Activated T-cell treated with anti-CD3 and anti-CD28 coated beads, Interleukin-2, amount 50 U/mL, for 72 hours (primary cell): ENCODE data around the gene ZNF530. TPM values are rescaled to one million over a fixed set of nuclear protein-coding genes. Genes with fewer than 3 reads are reported as not detected.

Source experiments
- total RNA-seq, 2 donors: library from RNA; stranded (reverse); gene quantifications; one replicate each; pipeline ENCODE4 v1.2.3, GENCODE V29; 2022

Gene ZNF530
- total RNA-seq, 2 donors from 2014 or later: 5.6 to 7.9 TPM

Other genes starting within 250 kb of the ZNF530 start
- gene ZNF304, start 248.6 kb upstream of the ZNF530 start, total RNA-seq: 1 to 10 TPM; 8.1 to 8.3 TPM
- gene TRAPPC2B, start 236.3 kb upstream of the ZNF530 start, total RNA-seq: 1 to 10 TPM; 7.3 to 8.5 TPM
- 1 to 10 TPM; 3.9 to 4.5 TPM for gene ZNF547, start 236.3 kb upstream of the ZNF530 start, total RNA-seq
- gene ZNF548, start 210.0 kb upstream of the ZNF530 start, total RNA-seq: 10 to 100 TPM; 40.4 to 62.8 TPM
- 10 to 100 TPM; 11.0 to 12.0 TPM for gene ZNF17, start 188.7 kb upstream of the ZNF530 start, total RNA-seq
- gene ZNF749, start 164.6 kb upstream of the ZNF530 start, total RNA-seq: 10 to 100 TPM; 16.5 to 18.0 TPM
- gene VN1R1, start 142.7 kb upstream of the ZNF530 start, total RNA-seq: 1 to 10 TPM in 1 of 2 donors, under 1 TPM in 1; 0.37 to 1.1 TPM
- 1 to 10 TPM; 6.4 to 7.7 TPM for gene ZNF772, start 122.3 kb upstream of the ZNF530 start, total RNA-seq
- gene ZNF419, start 112.1 kb upstream of the ZNF530 start, total RNA-seq: 10 to 100 TPM; 10.2 to 11.1 TPM
- gene ZNF773, start 99.9 kb upstream of the ZNF530 start, total RNA-seq: 10 to 100 TPM; 11.9 to 12.7 TPM
- 1 to 10 TPM; 6.8 to 6.9 TPM for gene ZNF549, start 72.5 kb upstream of the ZNF530 start, total RNA-seq
- 10 to 100 TPM; 12.2 to 12.9 TPM for gene ZNF550, start 40.0 kb upstream of the ZNF530 start, total RNA-seq
- gene ZNF416, start 21.0 kb upstream of the ZNF530 start, total RNA-seq: 1 to 10 TPM; 3.2 to 5.5 TPM
- gene ZIK1, start 15.7 kb upstream of the ZNF530 start, total RNA-seq: 1 to 10 TPM; 5.1 to 9.0 TPM
- gene ZNF134, start 14.4 kb downstream of the ZNF530 start, total RNA-seq: 10 to 100 TPM; 12.8 to 14.0 TPM
- 10 to 100 TPM; 13.5 to 18.2 TPM for gene ZNF211, start 33.3 kb downstream of the ZNF530 start, total RNA-seq
- gene ZSCAN4, start 69.0 kb downstream of the ZNF530 start, total RNA-seq: not detected
- gene ZNF551, start 82.1 kb downstream of the ZNF530 start, total RNA-seq: 10 to 100 TPM in 1 of 2 donors, 1 to 10 TPM in 1; 7.3 to 12.2 TPM
- gene ZNF154, start 109.3 kb downstream of the ZNF530 start, total RNA-seq: 1 to 10 TPM; 4.3 to 5.3 TPM
- gene ZNF671, start 127.7 kb downstream of the ZNF530 start, total RNA-seq: 10 to 100 TPM; 14.3 to 20.1 TPM
- gene ZNF776, start 146.9 kb downstream of the ZNF530 start, total RNA-seq: 10 to 100 TPM; 13.4 to 14.1 TPM
- gene ZNF586, start 169.8 kb downstream of the ZNF530 start, total RNA-seq: 10 to 100 TPM; 18.5 to 20.0 TPM
- 1 to 10 TPM; 7.7 to 8.4 TPM for gene ZNF552, start 215.0 kb downstream of the ZNF530 start, total RNA-seq
- gene ZNF587B, start 230.4 kb downstream of the ZNF530 start, total RNA-seq: 10 to 100 TPM; 16.8 to 18.0 TPM
- 10 to 100 TPM; 31.5 to 32.5 TPM for gene ZNF587, start 250.0 kb downstream of the ZNF530 start, total RNA-seq